Neuronal stem cell (in vitro differentiated cells): ENCODE data around the gene POLR3C. TPM values are rescaled to one million over a fixed set of nuclear protein-coding genes. Genes with fewer than 3 reads are reported as not detected.

ENCODE experiments used
- small RNA-seq: library from polyadenylated mRNA; stranded (forward); fragments of <200 nt; extraction: miRNeasy Mini kit (QIAGEN cat#:217004); gene quantifications from one replicate; pipeline ENCODE3, GENCODE V24; 2013; ENCODE audit not compliant: insufficient read depth

POLR3C gene

Small RNA genes within 50 kb of the gene (small RNA-seq; reads per million reads assigned to genes)
- gene MIR6736 = not detected
